HL-60/S4 treated with retinoic acid at 250 ng/mL for 4 days and 3 days (cell line): ENCODE results near the gene ATXN7.

Experiments
- in situ Hi-C: fragments of 300-500 bp; cut with MboI; formaldehyde crosslinking; loops from 2 replicates; pipeline ENCODE4 v1.7.0; 2022; ENCODE audit warnings: low sequenced_read_pairs

Gene ATXN7

DNA sequence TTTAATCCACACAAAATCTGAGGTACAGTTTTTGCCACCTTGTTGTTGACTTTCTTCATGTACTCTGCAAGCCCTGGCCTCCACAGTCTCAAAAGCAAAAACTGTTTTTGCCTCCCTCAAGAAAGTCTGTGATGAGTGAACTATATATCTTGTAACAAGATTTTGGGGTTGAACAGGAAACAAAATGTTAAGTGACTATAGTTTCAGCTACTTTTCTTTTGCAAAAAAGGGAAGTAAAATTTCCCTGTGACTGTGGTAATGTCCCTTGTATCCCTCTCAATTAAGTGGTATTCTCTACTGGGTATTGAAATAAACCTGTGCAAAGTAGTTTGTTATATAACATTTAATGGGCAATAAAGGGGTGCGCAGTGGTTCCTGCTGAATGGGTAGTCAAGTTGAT, 69.8 kb downstream of the ATXN7 start:
- in situ Hi-C loops, result no loop called here

GRCh38 chr3:63934041-63934866, 70.6 kb downstream of the ATXN7 start:
- in situ Hi-C loops, result no loop called here

- in situ Hi-C loops, result no loop called here
These were observed 73.3 kb downstream of the ATXN7 start for GRCh38 chr3:63936925-63937324.

GRCh38 chr3:63937661-63938651, 74.3 kb downstream of the ATXN7 start:
- in situ Hi-C loops, result no loop called here

- in situ Hi-C loops, result no loop called here
These were observed 76.7 kb downstream of the ATXN7 start for GRCh38 chr3:63940389-63940757.

DNA sequence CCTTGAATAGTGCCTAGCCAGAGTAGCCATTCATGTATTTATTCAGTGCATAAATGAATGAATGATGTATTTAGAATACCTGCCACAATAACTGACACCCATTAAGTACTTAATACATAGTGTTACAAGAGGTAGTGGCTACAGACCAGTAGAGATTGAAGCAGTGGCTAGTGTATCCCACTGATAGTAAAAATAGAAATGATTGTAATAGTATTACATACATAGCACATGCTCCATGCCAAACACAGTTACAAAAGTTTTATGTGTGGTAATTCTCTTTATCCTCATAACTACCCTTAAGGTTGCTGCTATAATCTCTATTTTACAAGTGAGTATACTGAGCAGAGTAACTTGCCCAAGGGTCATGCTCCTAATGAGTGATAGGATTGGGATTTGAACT, 78.9 kb downstream of the ATXN7 start:
- in situ Hi-C loops, result no loop called here

- in situ Hi-C loops, result no loop called here
These were observed 80.0 kb downstream of the ATXN7 start for GRCh38 chr3:63943678-63944077.

DNA sequence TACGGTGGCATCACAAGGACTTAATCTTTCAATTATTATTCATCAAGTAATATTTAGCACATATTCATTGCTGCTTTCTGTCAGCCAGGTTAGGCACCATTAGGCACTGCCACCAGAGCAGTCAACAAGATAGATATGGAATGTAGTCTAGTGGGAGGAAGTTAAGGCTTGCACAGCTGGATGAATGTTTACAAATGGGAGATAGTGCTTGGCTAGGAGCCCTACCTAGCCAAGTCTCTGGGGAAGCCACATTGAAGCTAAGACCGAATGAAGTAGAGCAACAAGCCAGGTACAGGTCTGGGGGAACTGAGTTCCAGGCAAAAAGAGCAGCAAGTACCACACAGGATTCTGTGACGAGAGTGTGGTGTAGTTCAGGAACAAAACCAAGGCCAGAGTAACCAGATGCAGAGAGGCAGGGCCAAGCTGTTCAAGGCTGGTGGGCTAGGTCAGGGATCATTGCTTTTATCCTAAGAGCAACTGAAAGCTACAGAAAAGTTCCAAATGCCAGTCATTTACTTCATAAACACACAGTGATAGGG, 82.0 kb downstream of the ATXN7 start:
- in situ Hi-C loops, result no loop called here

DNA sequence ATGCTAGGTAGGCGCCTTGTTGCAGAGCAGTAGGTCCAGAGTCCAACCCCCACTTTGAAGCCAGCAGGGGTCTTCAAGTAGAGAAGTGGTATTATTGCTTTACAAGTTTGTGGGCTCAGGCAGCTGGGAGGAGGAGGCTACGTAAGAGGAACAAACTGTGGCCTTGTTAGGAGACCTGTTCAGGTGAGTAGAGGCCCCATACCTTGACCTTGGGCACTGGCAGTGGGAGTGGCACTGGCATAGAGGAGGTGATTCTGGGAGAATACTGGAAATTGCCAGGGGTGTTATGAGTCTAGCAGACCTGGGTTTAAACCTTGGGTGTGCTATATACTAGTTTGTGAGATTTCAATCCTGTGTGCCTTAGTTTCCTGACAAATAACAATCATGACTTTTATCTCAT, 83.1 kb downstream of the ATXN7 start:
- in situ Hi-C loops, result no loop called here

DNA sequence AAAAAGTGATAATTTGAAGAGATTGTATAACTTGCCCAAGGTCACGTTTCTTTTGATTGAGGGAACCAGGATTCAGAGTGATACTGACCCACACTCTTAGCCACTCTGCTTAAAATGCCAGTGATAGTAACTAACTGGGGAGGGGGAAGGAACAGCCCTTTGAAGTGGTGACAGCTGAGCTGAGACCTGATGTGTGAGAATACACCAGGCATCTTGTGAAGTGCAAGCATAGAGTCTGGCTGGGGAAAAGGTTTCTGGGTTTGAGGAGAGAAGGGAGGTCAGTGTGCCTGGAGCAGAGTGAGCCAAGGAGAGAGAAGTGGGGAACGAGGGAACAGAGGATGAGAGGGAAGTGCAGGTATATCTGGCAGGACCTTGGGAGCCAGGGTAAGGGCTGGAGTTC, 83.9 kb downstream of the ATXN7 start:
- in situ Hi-C loops, result no loop called here

- in situ Hi-C loops, result no loop called here
These were observed 85.3 kb downstream of the ATXN7 start for GRCh38 chr3:63949005-63949404.

DNA sequence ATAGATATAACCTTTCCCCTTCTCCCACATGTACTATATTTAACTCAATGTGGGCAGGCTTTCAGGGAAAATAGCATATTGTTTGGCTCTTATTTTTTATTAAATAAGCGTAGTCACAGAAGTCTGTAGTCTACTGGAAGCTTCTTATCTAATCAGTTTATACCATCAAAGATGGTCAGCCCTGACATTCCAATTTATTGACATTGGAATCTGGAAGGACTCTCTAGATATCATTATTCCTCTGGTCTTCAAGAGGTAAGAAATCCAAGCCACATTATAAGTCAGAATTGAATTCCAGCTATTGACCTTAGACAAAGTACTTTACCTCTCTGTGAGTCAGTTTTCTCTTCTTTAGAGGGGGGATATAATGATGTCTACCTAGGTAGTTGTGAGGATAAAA, 87.0 kb downstream of the ATXN7 start:
- in situ Hi-C loops, result no loop called here

- in situ Hi-C loops, result no loop called here
These were observed 88.0 kb downstream of the ATXN7 start for GRCh38 chr3:63951492-63952247.

DNA sequence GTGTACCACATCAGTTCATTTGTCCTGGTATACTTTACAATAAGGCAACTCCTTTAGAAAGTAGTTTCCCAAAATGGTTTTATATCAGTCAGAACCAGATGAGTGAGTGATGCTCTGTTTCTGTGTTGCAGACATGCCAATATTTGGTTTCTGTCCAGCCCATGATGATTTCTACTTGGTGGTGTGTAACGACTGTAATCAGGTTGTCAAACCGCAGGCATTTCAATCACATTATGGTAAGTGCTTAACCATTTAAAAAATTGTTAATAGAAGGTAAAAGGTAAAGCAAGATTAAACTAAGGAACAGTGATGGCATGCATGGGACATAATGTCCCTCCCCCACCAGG, 88.6 kb downstream of the ATXN7 start:
- in situ Hi-C loops, result no loop called here

DNA sequence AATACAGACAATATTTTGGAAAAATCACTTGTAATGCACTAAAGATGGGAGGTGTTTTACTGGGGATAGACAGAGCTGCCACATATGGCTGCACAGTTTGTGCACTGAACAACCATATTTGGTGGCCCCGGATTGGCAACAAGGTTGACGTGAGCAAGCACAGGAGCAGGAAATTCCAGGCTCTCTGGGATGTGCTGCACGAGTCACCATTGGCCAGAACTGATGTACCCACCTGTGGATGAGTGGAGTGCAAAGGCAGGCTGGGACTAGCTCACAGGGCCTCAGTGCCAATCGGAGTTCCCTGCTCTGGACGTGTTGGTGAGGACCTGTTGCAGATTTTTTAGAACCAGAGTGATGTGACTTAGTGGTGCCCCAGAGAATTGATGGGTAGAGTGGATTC, 90.5 kb downstream of the ATXN7 start:
- in situ Hi-C loops, result no loop called here

DNA sequence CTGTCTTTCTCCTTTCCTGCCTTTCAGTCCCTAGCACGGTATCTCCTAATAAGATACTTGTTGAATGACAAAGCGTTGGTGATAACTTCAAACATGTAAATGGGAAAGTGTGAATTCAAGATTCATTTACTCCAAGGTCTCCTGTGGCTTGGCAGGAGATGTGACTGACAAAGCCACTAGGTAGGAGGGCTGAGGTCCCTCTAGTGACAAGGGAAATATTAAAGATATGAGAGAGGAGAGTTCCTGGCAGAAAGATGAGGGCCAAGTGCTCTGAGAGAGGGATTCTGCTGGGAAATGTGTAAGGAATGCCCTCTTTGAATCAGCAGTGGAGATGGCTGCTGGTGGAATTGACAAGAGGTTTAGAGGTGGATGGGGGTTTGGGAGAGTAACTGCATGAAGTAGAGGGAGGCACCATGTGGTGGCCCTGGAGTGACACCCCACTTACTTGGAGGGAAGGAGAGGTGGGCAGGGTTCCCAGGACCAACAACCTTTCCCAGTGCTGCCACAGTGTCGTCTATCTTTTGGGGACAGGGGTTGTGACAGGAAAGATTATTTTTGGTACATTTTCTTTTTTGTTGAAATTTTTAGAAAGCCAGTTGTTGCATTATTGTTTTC, 91.5 kb downstream of the ATXN7 start:
- in situ Hi-C loops, result no loop called here

DNA sequence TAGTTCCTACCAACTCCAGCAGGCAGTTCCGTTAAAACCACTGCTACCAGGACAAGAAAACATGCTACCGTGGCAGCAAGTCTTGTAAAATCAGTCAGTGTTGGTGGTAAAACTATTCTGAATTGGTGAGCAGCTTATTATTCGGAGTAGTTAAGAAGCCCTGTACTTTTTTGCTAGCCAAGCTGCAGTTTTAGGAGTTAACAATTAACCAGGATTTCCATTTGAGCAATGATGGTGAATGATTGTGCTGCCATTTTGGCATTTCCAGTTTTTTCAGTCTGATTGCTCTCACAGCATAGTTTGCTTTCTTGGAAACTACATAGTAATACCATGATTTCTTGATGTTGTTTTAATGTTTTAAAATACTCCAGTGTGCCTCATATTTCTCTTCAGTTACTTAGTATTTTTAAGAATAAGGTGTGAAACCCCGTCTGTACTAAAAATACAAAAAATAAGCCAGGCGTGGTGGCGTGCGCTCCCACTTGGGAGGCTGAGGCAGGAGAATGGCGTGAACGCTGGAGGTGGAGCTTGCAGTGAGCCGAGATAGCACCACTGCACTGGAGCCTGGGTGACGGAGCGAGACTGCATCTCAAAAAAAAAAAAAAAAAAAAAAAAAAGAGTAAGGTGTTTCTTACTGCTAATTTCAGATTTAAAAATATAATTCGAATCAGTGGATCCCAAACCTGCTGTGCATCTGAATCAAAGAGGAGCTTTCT, 92.3 kb downstream of the ATXN7 start:
- in situ Hi-C loops, result no loop called here

DNA sequence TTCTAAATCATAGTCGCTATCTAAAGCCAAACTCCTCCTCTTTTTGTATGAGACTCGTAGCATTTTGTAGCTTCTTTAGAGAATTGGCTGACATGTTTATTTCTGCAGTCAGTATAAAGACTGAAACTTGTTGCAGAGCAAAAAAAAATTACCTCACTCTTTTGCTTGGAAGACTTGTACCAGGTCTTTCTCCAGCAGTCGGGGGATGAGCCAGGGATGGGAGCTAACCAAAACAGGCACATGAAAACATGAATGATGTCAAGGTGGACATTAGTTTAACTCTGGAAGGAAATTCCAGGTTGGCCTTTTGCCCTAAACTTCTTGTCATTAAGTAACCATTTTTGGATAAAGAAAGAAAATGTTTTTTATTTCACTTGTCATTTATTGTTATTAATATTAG, 95.5 kb downstream of the ATXN7 start:
- in situ Hi-C loops, result no loop called here

DNA sequence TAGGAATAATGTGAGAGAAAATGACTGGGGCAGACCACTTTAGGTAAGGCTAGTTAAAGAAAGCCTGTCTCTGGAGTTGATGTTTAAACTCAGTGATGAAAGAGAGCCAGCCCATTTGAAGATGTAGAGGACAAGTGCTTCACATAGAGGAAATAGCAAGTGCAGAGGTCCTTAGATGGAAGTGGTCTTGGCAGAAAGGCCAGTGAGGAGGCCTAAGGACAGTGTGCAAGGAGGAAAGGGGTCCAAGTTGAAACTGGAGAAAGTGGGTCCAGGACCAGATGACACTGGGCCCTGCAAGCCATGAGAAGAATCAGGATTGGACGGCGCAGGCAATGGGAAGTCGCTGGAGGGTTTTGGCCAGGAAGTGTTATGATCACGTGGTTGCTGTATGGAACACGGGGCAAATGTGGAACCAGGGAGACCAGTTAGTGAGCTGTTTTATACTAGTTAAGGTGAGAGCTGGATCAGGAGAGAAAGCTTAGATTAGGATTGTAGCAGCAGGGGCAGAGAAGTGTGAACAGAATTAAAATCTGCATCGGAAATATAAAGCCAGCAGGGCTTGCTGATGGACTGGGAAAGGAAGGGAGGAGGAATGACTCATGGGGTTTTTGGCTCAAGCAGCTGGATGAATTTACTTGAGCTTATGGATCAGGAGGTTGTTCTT, 96.5 kb downstream of the ATXN7 start:
- in situ Hi-C loops, result no loop called here
